ENCODE measurements around the gene TIMM44.
"Not testable (repeated sequence)": the region's sequence is repeated elsewhere in the genome, so short reads cannot be mapped to it uniquely, and the experiment has no call there.

The TIMM44 gene

DNA sequence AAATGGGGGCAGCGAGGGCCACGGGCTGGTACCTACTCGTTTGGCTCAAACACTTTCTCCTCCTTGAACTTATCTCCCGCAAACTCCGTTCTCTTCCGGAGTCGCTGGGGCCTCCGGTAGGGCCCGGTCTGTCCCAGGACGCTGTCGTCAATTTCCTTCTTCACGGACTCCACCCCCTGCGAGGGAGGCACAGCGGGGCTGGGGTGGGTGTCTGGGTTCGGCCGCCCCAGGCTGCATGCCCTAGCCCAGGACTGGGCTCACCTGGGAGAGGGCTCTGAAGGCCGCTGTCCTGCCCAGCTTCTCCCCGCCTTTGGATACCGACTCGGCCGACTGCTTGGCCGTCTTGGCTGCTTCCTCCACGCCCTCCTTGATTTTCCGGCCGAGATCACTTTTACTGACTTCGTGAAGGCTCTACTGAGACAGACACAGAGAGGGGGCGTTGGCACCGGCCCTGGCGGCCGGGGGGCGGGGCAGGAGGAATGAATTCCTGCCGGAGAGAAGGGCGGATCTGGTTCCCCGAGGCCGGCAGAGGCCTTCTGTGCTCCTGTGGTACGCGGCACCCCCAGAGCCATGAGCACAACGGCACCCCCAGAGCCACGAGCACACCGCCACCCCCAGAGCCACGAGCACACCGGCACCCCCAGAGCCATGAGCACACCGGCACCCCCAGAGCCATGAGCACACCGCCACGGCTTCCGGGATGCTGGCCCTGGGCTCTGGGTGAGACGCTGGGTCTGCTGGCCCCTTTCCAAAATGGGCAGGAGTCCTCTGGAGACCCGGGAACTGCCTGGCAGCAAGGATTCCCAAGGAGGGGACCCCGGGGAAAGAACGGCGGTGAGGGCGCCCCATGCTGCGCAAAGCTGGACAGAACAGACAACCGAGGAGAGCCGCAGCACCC is 9.4 kb downstream of the TIMM44 start:
- TF ChIP-seq, protein P1, sequence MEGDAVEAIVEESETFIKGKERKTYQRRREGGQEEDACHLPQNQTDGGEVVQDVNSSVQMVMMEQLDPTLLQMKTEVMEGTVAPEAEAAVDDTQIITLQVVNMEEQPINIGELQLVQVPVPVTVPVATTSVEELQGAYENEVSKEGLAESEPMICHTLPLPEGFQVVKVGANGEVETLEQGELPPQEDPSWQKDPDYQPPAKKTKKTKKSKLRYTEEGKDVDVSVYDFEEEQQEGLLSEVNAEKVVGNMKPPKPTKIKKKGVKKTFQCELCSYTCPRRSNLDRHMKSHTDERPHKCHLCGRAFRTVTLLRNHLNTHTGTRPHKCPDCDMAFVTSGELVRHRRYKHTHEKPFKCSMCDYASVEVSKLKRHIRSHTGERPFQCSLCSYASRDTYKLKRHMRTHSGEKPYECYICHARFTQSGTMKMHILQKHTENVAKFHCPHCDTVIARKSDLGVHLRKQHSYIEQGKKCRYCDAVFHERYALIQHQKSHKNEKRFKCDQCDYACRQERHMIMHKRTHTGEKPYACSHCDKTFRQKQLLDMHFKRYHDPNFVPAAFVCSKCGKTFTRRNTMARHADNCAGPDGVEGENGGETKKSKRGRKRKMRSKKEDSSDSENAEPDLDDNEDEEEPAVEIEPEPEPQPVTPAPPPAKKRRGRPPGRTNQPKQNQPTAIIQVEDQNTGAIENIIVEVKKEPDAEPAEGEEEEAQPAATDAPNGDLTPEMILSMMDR (IDR thresholded peaks at IDR 0.05), result no peak
- peak overlapping the region; percentile 6 to 8 for H3K27ac ChIP-seq
- H3K4me3 ChIP-seq, result no peak overlapping the region

DNA sequence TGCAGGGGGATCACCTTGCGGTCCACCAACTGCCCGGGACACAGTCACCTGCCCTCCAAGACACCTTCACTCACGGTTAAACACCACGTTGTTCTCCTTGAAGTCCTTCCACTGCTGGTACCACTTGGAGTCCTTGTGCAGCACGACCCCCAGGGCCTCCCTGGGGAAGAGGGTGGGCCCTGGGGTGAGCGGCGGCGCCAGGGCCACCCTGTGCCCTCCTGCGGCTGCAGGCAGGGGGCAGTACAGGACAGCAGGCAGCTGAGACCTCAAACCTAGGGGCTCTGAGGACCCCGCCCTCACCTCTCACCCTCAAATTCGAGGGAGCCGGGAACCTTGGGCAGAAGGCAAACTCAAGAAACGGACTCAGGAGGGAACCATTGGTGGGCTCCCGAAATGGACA is 10.1 kb downstream of the TIMM44 start:
- TF ChIP-seq, protein P1 (IDR thresholded peaks at IDR 0.05), result no peak
- no peak overlapping the region for H3K27ac ChIP-seq
- no peak overlapping the region for H3K4me3 ChIP-seq
- no peak for DNase-seq (ENCODE audit: low spot score)

More for the DNA sequence above, 9.4 kb downstream of the TIMM44 start:
- no peak for DNase-seq (ENCODE audit: low spot score)

DNA sequence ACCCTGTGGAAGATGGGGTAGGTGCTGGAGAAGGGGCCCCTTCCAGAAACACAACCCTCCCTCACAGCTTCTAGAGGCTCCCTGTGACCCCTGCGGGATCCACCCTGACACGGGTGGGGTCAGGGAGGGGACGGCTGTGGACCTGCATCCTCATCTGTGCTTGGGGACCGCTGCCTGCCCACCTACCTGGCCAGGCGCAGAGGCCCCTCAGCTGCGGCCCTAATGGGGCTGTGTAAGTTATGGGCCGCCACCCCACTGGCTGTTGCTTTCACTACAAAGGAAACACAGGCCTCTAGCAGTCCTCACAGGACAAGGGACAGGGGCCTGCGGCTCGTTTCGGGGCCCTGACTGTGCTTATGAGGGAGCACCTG is 10.6 kb downstream of the TIMM44 start:
- H3K27ac ChIP-seq, result no peak overlapping the region
- no peak overlapping the region for H3K4me3 ChIP-seq
- TF ChIP-seq, protein P1 (IDR thresholded peaks at IDR 0.05), result no peak
- no peak for DNase-seq (ENCODE audit: low spot score)

DNA sequence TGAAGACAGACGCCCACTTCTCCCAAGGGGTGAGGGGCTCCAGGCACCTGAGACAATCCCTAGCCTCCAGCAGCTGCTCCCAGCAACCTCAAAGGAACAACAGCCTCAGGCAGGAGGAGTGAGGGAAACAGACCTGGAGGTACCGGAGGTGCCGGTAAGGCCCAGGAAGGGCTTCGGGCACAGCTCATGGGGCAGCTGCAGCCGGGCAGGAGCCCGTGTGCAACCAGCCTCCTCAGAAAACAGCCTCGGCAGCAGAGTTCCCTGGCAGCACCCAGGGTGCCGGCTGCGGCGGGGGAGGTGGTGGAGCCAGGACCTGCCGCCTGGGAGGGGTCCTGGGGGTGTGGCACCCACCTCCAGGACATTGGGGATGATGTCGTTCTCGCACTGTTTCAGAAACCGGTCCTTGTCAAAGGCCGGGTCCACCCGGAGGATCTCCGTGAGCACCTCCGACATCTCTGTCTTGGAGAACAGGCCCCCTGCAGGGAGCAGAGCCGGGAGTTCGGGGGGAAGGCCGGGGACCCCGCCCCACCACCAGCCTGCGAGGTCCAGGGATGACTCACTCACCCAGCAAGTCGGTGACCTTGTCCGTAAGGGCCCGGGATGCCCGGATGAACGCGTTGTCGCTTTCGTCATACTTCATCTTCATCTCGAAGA is 11.1 kb downstream of the TIMM44 start:
- TF ChIP-seq, protein P1 (IDR thresholded peaks at IDR 0.05), result no peak
- H3K4me3 ChIP-seq, result no peak overlapping the region
- H3K27ac ChIP-seq, result peak overlapping the region; percentile 94
- DNase-seq (ENCODE audit: low spot score), result no peak

DNA sequence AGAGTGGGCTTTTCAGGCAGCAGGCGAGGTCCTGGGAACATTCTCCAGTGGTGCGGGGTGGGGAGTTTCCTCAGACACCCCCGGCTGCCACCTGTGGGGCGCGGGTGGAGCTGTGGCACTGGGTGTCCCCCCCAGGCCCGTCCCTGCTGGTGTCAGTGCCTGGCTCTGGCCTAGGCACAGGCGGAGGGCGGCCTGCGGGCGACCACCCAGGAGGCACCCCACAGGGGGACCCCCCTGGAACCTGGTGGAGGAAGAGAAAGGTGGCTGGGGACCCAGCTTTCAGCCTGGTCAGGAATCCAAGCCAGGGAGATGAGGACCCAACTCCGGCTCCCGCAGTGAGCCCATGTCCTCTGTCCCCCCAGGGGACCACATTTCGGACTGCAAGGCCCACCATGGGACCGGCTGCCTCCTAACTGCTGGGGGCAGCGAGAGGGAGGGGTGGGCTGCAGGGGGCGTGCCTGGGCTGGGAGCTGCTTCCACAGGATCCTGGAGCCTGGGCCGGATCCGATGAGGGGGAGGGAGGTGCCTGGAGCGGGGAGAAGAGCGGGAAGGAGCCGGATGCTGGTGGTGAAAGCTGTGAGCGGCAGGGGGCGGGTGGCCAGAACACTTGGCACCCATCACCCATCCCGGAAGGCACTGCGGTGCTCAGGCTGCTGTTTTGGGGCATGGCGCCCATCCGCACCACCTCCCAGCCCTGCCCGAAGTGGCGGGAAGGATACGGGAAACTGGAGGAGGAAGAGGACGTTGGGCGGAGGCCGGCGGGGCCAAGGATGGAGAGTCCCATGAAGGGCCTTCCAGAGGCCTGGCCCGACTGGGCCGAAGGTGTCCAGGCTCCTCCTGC is 12.0 kb downstream of the TIMM44 start:
- peak overlapping the region; percentile 94 for H3K27ac ChIP-seq
- no peak for DNase-seq (ENCODE audit: low spot score)
- H3K4me3 ChIP-seq, result no peak overlapping the region
- TF ChIP-seq, protein P1 (IDR thresholded peaks at IDR 0.05), result no peak

DNA sequence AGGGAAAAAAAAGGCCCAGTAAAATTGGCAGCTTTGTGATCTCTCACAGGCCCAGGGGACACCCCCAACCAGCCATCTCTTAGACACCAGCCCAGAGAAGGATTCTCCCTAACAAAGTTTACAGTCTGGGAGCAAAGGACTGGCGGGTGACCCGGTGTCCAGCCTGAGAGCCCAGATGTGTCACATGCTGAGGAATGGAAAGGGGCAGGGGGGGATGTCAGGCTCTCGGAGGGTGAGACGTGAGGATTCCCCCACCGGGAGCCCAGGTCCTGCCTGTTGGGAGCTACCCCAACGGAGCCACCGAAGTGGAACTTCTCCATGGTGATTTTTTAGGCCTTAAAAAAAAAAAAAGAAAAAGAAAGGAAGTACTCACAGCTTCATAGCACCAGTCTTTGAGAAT is 12.7 kb downstream of the TIMM44 start:
- DNase-seq (ENCODE audit: low spot score), result no peak
- TF ChIP-seq, protein P1 (IDR thresholded peaks at IDR 0.05), result no peak
- Histone ChIP-seq H3K4me3 (no peak overlapping the region), H3K27ac (peak overlapping the region; percentile 94)

DNA sequence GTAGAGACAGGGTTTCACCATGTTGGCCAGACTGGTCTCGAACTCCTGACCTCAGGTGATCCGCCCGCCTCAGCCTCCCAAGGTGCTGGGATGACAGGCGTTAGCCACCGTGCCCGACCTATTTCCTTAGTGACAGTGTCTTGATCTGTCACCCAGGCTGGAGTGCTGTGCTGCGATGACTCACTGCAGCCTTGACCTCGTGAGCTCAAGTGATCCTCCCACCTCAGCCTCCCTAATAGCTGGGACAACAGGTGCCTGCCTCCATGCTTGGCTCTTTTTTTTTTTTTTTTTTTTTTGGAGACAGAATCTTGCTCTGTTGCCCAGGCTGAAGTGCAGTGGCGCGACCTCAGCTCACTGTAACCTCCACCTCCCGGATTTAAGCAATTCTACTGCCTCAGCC is 13.4 kb downstream of the TIMM44 start:
- H3K4me3 ChIP-seq; DNase-seq (ENCODE audit: low spot score): not testable (repeated sequence)
- H3K27ac ChIP-seq, result peak overlapping the region; percentile 94

Measured in coronary artery (tissue), 2 donors.